ENCODE data around the gene P2RY14.

P2RY14 gene

DNA sequence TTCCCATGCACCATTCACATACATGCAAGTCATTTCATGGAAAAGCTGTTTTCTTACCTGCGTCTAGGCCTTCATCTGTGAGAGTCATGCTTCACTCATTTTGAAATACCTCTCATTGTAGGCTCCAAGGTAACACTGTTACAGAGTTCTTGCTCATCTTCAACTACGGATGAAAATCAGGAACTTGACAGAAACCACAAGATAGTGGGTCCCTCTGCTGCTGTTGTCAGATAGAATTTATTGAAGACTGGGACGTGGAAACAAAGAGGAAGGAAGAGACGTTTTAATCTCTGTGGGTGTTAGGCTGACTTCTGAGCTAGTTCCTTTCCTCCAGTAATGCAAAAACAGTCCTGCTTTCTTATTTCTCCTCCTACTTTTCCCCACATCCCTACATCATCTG, at the start of gene P2RY14:
Gene P2RY14, minus strand, starts transcription at position 313 of the 400 bp plus-strand sequence. CDS start 64,226 bp downstream, outside the sequence.
- Histone ChIP-seq H3K27me3 (ENCODE audit: control insufficient read depth, insufficient read depth, low read length) (no peaks in the 10 kb centered on the region), H3K36me3 (ENCODE audit: control insufficient read depth, low read depth, low read length) (no peaks in the 10 kb centered on the region), H3K4me1 (ENCODE audit: control insufficient read depth, low read depth, low read length) (no peaks in the 10 kb centered on the region), H3K9me3 (ENCODE audit: control insufficient read depth, low read depth, low read length) (no peaks in the 10 kb centered on the region), H3K27ac (ENCODE audit: low read length) (no peak within 1 kb of the TSS), H3K4me3 (ENCODE audit: low read length) (no peak within 1 kb of the TSS), H3K9ac (ENCODE audit: low read length) (no peak within 1 kb of the TSS)

DNA sequence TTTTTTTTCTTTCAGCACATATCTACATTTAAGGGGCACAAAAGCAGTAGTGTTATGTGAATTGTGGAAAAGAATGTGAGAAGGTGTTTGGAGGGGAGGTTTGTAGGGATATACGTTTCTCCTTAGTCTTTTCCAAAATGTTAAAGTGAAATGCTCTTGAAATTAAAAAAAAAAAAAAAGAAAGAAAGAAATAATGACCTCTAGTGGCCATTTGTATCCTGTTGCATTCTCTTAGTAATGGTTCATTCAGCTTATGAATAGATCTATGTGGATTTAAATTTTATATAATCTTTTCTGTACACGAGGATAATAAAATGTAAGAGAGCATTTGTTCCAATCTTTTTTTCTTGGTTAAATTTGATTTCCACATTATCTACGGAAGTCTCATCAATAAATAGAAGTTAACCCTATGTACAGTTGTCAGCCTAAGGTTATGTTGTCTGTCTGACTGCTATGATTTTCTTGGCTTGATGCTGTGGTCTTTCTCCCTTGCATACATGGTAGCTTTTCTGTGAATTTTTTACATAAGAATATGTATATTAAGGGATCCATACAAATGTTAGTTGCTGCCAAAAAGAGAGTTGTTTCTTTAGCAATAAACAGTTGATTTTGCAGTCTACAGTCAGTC, 49.3 kb upstream of the P2RY14 start:
- Histone ChIP-seq H3K4me3 (ENCODE audit: low read length) (no peak overlapping the region), H3K9ac (ENCODE audit: low read length) (no peak overlapping the region), H3K9me3 (ENCODE audit: control insufficient read depth, low read depth, low read length) (no peaks in the 10 kb centered on the region), H3K4me1 (ENCODE audit: control insufficient read depth, low read depth, low read length) (no peaks in the 10 kb centered on the region), H3K27me3 (ENCODE audit: control insufficient read depth, insufficient read depth, low read length) (no peaks in the 10 kb centered on the region), H3K27ac (ENCODE audit: low read length) (no peak overlapping the region), H3K36me3 (ENCODE audit: control insufficient read depth, low read depth, low read length) (no peaks in the 10 kb centered on the region)

DNA sequence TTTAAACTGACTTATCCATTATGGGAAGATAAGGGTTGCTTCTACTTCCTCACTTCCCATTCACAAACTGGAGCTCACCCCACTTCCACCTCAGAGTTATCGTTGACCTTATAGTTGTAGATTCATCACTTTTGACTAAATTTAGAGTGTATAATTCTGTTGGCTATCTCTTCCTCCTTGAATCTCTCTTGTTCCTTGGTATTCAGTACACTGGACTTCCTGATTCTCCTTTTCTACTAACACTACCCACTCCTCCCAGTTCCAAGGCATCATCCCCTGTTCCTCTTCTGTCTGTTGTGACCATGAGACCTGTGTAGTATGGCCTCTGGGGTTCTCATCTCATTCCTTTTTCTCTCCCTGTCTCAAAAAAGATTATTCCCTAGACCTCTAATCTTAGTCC, 44.2 kb upstream of the P2RY14 start:
- Histone ChIP-seq H3K4me3 (ENCODE audit: low read length) (no peak overlapping the region), H3K27me3 (ENCODE audit: control insufficient read depth, insufficient read depth, low read length) (no peaks in the 10 kb centered on the region), H3K36me3 (ENCODE audit: control insufficient read depth, low read depth, low read length) (no peaks in the 10 kb centered on the region), H3K27ac (ENCODE audit: low read length) (no peak overlapping the region), H3K4me1 (ENCODE audit: control insufficient read depth, low read depth, low read length) (no peaks in the 10 kb centered on the region), H3K9ac (ENCODE audit: low read length) (no peak overlapping the region), H3K9me3 (ENCODE audit: control insufficient read depth, low read depth, low read length) (no peaks in the 10 kb centered on the region)

DNA sequence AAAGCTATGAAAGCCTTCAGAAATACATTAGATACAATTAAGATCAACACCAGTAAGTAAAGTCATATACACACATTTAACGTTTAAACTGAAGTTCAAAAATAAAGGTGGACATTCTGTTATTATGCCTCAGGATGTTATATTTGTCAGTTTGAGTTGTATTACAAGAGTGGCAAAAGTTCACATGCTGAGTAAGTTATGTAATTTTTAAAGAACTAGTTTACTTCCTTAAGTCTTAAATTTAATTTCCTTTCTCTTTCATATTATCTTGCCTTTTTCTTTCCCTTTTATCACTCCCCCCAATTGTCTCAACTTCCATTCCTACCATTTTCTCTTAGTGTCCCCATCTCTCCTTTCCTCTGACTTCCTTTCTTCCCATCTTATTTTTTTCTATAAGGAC, 43.2 kb upstream of the P2RY14 start:
- Histone ChIP-seq H3K36me3 (ENCODE audit: control insufficient read depth, low read depth, low read length) (no peaks in the 10 kb centered on the region), H3K27ac (ENCODE audit: low read length) (no peak overlapping the region), H3K4me3 (ENCODE audit: low read length) (no peak overlapping the region), H3K27me3 (ENCODE audit: control insufficient read depth, insufficient read depth, low read length) (no peaks in the 10 kb centered on the region), H3K9me3 (ENCODE audit: control insufficient read depth, low read depth, low read length) (no peaks in the 10 kb centered on the region), H3K4me1 (ENCODE audit: control insufficient read depth, low read depth, low read length) (peaks cover 4% of the 10 kb centered on the region), H3K9ac (ENCODE audit: low read length) (no peak overlapping the region)

DNA sequence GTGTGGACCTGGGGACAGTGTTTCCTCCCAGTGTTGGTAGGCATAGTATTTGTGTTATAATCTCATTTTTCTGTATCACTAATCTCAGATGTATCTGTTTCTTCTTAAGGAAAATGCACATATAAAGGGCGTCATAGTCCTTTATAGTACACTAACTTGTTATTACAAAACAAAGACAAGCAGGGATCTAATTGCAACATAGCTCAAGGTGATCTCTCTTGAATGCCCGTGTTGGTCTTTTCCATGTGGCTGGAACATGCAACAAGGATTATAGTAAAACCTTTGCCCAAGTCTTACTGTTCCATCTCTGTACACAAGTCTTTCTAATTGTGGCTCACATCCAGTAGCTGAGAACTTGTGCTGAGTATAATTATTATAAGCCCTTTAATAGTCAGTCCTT, 41.8 kb upstream of the P2RY14 start:
- Histone ChIP-seq H3K27me3 (ENCODE audit: control insufficient read depth, insufficient read depth, low read length) (no peaks in the 10 kb centered on the region), H3K9ac (ENCODE audit: low read length) (no peak overlapping the region), H3K4me1 (ENCODE audit: control insufficient read depth, low read depth, low read length) (peaks cover 11% of the 10 kb centered on the region), H3K9me3 (ENCODE audit: control insufficient read depth, low read depth, low read length) (no peaks in the 10 kb centered on the region), H3K36me3 (ENCODE audit: control insufficient read depth, low read depth, low read length) (no peaks in the 10 kb centered on the region), H3K4me3 (ENCODE audit: low read length) (no peak overlapping the region), H3K27ac (ENCODE audit: low read length) (no peak overlapping the region)

DNA sequence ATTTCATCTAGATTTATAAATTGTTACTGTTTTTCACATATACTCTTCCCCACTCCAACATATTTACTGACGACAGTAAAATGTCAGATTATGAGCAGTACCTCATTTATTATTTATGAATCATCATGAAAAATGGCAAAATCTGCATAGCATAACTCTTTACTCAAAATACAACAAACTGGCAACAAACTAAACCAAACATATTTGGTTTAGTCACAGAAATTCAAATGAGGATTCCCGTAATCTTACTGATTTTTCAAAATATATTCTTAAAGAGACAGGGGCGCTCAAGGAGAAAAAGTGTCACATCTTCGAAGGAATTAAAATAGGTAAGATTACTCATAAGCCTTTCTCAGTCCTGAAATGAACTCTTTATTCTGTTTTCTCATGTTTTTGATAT, 41.3 kb upstream of the P2RY14 start:
- H3K36me3 ChIP-seq (ENCODE audit: control insufficient read depth, low read depth, low read length) = no peaks in the 10 kb centered on the region
- H3K27me3 ChIP-seq (ENCODE audit: control insufficient read depth, insufficient read depth, low read length) = no peaks in the 10 kb centered on the region
- no peak overlapping the region for H3K9ac ChIP-seq (ENCODE audit: low read length)
- H3K4me3 ChIP-seq (ENCODE audit: low read length) = no peak overlapping the region
- H3K27ac ChIP-seq (ENCODE audit: low read length) = no peak overlapping the region
- peaks cover 15% of the 10 kb centered on the region for H3K4me1 ChIP-seq (ENCODE audit: control insufficient read depth, low read depth, low read length)
- H3K9me3 ChIP-seq (ENCODE audit: control insufficient read depth, low read depth, low read length) = no peaks in the 10 kb centered on the region

DNA sequence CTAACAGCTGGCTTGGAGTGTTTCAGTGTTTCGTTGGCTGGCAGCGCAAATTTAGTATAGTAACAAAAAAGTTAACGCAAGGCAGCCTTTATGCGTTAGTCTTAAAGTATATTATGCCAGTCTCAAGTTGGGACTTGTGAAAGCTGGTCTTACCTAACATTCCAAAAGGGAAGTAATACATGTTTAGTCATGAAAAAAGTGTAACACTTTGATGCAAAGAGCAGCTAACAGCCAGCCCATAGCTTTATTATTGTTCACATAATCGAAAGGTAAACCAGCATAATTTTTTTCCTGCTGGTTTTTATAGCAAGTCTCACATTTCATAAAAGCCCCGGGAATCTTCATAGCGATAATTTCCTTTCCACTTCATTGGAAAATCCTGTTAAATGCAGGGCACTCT, 40.6 kb upstream of the P2RY14 start:
- peaks cover 17% of the 10 kb centered on the region for H3K4me1 ChIP-seq (ENCODE audit: control insufficient read depth, low read depth, low read length)
- no peak overlapping the region for H3K4me3 ChIP-seq (ENCODE audit: low read length)
- H3K9me3 ChIP-seq (ENCODE audit: control insufficient read depth, low read depth, low read length) = no peaks in the 10 kb centered on the region
- no peaks in the 10 kb centered on the region for H3K36me3 ChIP-seq (ENCODE audit: control insufficient read depth, low read depth, low read length)
- H3K27me3 ChIP-seq (ENCODE audit: control insufficient read depth, insufficient read depth, low read length) = no peaks in the 10 kb centered on the region
- no peak overlapping the region for H3K27ac ChIP-seq (ENCODE audit: low read length)
- no peak overlapping the region for H3K9ac ChIP-seq (ENCODE audit: low read length)

DNA sequence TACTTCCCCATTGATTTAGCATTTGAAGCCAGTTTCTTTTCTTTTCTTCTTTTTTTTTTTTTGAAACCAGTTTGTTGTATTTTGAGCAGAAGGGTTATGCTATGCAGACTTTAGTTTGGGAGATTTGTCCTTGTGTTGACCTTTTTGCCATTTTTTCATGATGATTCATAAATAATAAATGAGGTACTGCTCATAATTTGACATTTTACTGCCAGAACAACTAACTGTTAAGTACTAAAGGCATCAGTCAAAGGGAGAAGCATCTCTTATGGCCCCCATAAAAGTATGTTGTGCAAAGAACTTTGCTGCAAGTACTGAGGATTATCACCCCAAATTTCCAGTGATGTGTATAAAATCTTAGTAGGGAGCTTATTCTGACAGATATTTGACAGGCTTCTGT, 40.0 kb upstream of the P2RY14 start:
- no peaks in the 10 kb centered on the region for H3K27me3 ChIP-seq (ENCODE audit: control insufficient read depth, insufficient read depth, low read length)
- H3K4me3 ChIP-seq (ENCODE audit: low read length) = no peak overlapping the region
- H3K27ac ChIP-seq (ENCODE audit: low read length) = no peak overlapping the region
- H3K9ac ChIP-seq (ENCODE audit: low read length) = no peak overlapping the region
- H3K4me1 ChIP-seq (ENCODE audit: control insufficient read depth, low read depth, low read length) = peaks cover 17% of the 10 kb centered on the region
- H3K36me3 ChIP-seq (ENCODE audit: control insufficient read depth, low read depth, low read length) = no peaks in the 10 kb centered on the region
- no peaks in the 10 kb centered on the region for H3K9me3 ChIP-seq (ENCODE audit: control insufficient read depth, low read depth, low read length)

DNA sequence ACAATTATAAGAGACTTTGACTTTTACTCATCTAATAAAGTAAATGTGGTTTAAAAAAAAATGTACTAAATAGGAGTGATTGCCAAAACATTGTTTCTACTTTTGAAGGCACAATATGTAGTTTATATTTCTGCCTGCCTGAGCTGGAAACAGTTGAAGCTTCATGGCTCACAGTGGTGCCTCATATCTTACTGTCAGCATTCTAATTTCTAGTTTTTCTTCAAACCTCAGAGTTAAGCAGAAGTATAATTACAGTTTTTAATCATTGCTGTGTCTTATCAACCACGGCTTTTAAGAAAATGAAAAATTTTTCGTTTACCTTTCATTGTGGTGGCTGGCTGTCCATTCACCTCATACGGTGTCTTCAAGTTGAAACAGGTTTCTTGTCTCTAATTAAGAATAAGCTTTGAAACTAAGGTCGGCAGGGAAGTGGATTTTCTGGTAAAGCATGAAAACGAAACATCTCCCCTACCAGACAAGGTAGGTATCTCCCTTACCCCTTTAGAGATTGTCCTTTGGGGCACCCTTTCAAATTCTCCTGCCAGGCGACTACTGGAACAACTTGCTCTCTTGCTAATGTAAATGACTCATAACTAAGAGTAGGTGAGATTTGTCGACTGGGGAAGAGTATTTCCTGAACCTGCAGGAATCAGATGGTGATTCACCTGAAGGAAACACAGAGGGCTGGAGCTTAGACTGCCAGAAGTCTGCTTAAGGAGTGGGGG, 38.1 kb upstream of the P2RY14 start, which contains the start of gene GPR87:
Gene GPR87, minus strand, starts transcription at position 554 of the 725 bp plus-strand sequence. CDS start 16,720 bp downstream, outside the sequence.
- peak within 1 kb of the TSS; percentile 39 for H3K27ac ChIP-seq (ENCODE audit: low read length)
- H3K9ac ChIP-seq (ENCODE audit: low read length) = no peak within 1 kb of the TSS
- no peaks in the 10 kb centered on the region for H3K36me3 ChIP-seq (ENCODE audit: control insufficient read depth, low read depth, low read length)
- H3K4me1 ChIP-seq (ENCODE audit: control insufficient read depth, low read depth, low read length) = peaks cover 23% of the 10 kb centered on the region
- no peaks in the 10 kb centered on the region for H3K27me3 ChIP-seq (ENCODE audit: control insufficient read depth, insufficient read depth, low read length)
- no peak within 1 kb of the TSS for H3K4me3 ChIP-seq (ENCODE audit: low read length)
- no peaks in the 10 kb centered on the region for H3K9me3 ChIP-seq (ENCODE audit: control insufficient read depth, low read depth, low read length)

DNA sequence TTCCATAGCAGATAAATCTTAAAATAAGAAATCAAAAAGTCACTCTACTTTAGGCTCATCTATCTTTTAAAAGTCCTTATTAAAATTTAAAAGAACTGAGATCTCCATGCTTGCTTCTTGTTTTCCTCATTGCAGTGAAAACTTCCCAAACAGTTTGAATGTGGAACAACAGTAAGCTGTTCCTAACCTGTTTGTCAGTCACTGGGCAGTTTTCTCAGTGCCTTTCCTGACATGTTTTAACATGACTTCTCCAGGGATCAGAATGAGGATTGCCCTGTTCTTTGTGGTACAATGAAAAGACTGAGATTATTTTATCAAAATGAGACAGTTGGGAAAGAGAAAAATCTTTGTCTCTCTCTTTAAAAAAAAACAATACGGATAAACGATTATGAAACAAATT, 37.5 kb upstream of the P2RY14 start:
- H3K27me3 ChIP-seq (ENCODE audit: control insufficient read depth, insufficient read depth, low read length) = no peaks in the 10 kb centered on the region
- H3K36me3 ChIP-seq (ENCODE audit: control insufficient read depth, low read depth, low read length) = no peaks in the 10 kb centered on the region
- H3K4me1 ChIP-seq (ENCODE audit: control insufficient read depth, low read depth, low read length) = peaks cover 23% of the 10 kb centered on the region
- no peak overlapping the region for H3K27ac ChIP-seq (ENCODE audit: low read length)
- H3K4me3 ChIP-seq (ENCODE audit: low read length) = no peak overlapping the region
- H3K9me3 ChIP-seq (ENCODE audit: control insufficient read depth, low read depth, low read length) = no peaks in the 10 kb centered on the region
- H3K9ac ChIP-seq (ENCODE audit: low read length) = no peak overlapping the region

DNA sequence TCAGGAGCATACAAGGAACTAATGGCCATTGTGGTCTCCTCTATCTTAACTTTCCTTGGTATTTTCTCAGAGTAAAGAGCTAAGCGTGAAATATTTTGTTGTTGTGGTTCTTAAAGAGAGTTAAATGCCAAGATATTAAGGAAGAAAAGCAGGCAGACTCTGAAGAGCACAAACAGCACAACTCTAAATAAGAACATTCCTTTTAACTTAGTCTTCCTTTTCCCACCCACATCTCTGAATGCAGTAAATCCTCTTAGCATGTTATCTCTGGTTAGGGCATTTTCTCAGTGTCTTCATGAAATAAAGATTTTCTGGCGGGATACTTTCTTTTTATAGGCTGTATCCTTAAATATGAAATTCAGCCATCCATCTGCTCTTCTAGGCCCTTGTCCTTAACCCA, 36.8 kb upstream of the P2RY14 start:
- Histone ChIP-seq H3K9ac (ENCODE audit: low read length) (no peak overlapping the region), H3K27me3 (ENCODE audit: control insufficient read depth, insufficient read depth, low read length) (no peaks in the 10 kb centered on the region), H3K4me3 (ENCODE audit: low read length) (no peak overlapping the region), H3K4me1 (ENCODE audit: control insufficient read depth, low read depth, low read length) (peaks cover 23% of the 10 kb centered on the region), H3K27ac (ENCODE audit: low read length) (no peak overlapping the region), H3K9me3 (ENCODE audit: control insufficient read depth, low read depth, low read length) (no peaks in the 10 kb centered on the region), H3K36me3 (ENCODE audit: control insufficient read depth, low read depth, low read length) (no peaks in the 10 kb centered on the region)

DNA sequence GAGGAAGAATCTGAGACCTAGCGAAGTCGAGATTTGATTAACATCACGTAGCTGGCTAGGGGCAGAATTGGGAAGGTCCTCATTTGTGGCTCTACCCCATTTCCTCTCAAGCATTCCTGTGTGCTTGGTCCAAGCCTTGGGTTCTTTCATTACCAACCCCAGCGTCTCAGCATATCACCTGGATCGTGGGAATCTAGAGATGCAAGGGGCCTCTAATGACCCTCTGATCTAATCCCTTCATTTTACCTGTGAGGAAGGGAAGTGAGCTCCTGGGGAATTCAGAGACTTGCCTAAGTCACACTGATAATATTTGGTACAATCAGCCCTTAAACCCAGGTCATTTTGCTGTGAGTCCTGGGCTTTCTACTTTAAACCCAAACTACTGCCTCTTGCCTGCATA, 36.3 kb upstream of the P2RY14 start:
- Histone ChIP-seq H3K36me3 (ENCODE audit: control insufficient read depth, low read depth, low read length) (no peaks in the 10 kb centered on the region), H3K4me1 (ENCODE audit: control insufficient read depth, low read depth, low read length) (peaks cover 23% of the 10 kb centered on the region), H3K9me3 (ENCODE audit: control insufficient read depth, low read depth, low read length) (no peaks in the 10 kb centered on the region), H3K4me3 (ENCODE audit: low read length) (no peak overlapping the region), H3K9ac (ENCODE audit: low read length) (no peak overlapping the region), H3K27ac (ENCODE audit: low read length) (no peak overlapping the region), H3K27me3 (ENCODE audit: control insufficient read depth, insufficient read depth, low read length) (no peaks in the 10 kb centered on the region)
